ENCODE results near the gene RTP5.

- TF ChIP-seq CTCF (IDR thresholded peaks at IDR 0.05; ENCODE audit: extremely low read depth in 1 of 2, insufficient read depth in 1 of 2, low read depth in 1 of 2, low read length in 2 of 2) = no peak
- TF ChIP-seq POLR2A (IDR thresholded peaks at IDR 0.05; ENCODE audit: low read depth, low read length) = no peak
- TF ChIP-seq EZH2 (IDR thresholded peaks at IDR 0.05; ENCODE audit: borderline replicate concordance, low read depth, low read length, severe bottlenecking) = no peak
- no peak for TF ChIP-seq POLR2AphosphoS5 (IDR thresholded peaks at IDR 0.05; ENCODE audit: insufficient read depth, low read depth, low read length)
- no peak for TF ChIP-seq MYC (IDR thresholded peaks at IDR 0.05; ENCODE audit: low read depth, low read length)
- TF ChIP-seq MAX (IDR thresholded peaks at IDR 0.05; ENCODE audit: insufficient read depth, insufficient read length) = no peak
These were observed 22.4 kb downstream of the RTP5 start for GRCh38 chr2:241891988-241892298.
